Neural progenitor cell (in vitro differentiated cells): ENCODE data around the gene VAV1.

Experiments used
- EZH2 ChIP-seq: fragments of 200-600 bp; sonication (generic); IDR thresholded peaks from 2 replicates; pipeline ENCODE4 v1.6.1; 2017; ENCODE audit warnings: antibody characterized with exemption, mild to moderate bottlenecking, moderate library complexity
- EZH2phosphoT487 ChIP-seq: fragments of 200-600 bp; sonication (generic); IDR thresholded peaks from 2 replicates; pipeline ENCODE4 v1.6.1; 2017; ENCODE audit warnings: antibody characterized with exemption
- TF ChIP-seq, protein P1 (sequence below): fragments of 200-600 bp; sonication (generic); IDR thresholded peaks from 2 replicates; pipeline ENCODE4 v1.5.1; 2017; ENCODE audit warnings: antibody characterized with exemption, mild to moderate bottlenecking

- TF ChIP-seq, protein P1, sequence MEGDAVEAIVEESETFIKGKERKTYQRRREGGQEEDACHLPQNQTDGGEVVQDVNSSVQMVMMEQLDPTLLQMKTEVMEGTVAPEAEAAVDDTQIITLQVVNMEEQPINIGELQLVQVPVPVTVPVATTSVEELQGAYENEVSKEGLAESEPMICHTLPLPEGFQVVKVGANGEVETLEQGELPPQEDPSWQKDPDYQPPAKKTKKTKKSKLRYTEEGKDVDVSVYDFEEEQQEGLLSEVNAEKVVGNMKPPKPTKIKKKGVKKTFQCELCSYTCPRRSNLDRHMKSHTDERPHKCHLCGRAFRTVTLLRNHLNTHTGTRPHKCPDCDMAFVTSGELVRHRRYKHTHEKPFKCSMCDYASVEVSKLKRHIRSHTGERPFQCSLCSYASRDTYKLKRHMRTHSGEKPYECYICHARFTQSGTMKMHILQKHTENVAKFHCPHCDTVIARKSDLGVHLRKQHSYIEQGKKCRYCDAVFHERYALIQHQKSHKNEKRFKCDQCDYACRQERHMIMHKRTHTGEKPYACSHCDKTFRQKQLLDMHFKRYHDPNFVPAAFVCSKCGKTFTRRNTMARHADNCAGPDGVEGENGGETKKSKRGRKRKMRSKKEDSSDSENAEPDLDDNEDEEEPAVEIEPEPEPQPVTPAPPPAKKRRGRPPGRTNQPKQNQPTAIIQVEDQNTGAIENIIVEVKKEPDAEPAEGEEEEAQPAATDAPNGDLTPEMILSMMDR, result no peak
- TF ChIP-seq EZH2phosphoT487 (no peak), EZH2 (no peak)
Observed at GRCh38 chr19:6724631-6725492, 47.6 kb upstream of the VAV1 start.
